Measurements from ENCODE around the gene GLRX.

The GLRX gene

GRCh38 chr5:95859661-95860060 lies 37.1 kb upstream of the GLRX start:
- H3K4me3 ChIP-seq (ENCODE audit: low read depth, low read length), result no peak overlapping the region
- TF ChIP-seq CTCF (IDR thresholded peaks at IDR 0.05; ENCODE audit: control insufficient read depth, extremely low read depth, insufficient read depth), result no peak
- no peak for DNase-seq (ENCODE audit: low read depth)

GRCh38 chr5:95858661-95859595 lies 36.4 kb upstream of the GLRX start:
- peak; percentile 48 for DNase-seq (ENCODE audit: low read depth)
- H3K4me3 ChIP-seq (ENCODE audit: low read depth, low read length), result no peak overlapping the region
- peak; percentile 95 for TF ChIP-seq CTCF (IDR thresholded peaks at IDR 0.05; ENCODE audit: control insufficient read depth, extremely low read depth, insufficient read depth)

GRCh38 chr5:95858023-95858461 lies 35.5 kb upstream of the GLRX start:
- TF ChIP-seq CTCF (IDR thresholded peaks at IDR 0.05; ENCODE audit: control insufficient read depth, extremely low read depth, insufficient read depth), result no peak
- H3K4me3 ChIP-seq (ENCODE audit: low read depth, low read length), result no peak overlapping the region
- no peak for DNase-seq (ENCODE audit: low read depth)

GRCh38 chr5:95857185-95857945 lies 34.8 kb upstream of the GLRX start:
- no peak overlapping the region for H3K4me3 ChIP-seq (ENCODE audit: low read depth, low read length)
- TF ChIP-seq CTCF (IDR thresholded peaks at IDR 0.05; ENCODE audit: control insufficient read depth, extremely low read depth, insufficient read depth), result no peak
- DNase-seq (ENCODE audit: low read depth), result peak; percentile 77

GRCh38 chr5:95856501-95856981 lies 34.0 kb upstream of the GLRX start:
- TF ChIP-seq CTCF (IDR thresholded peaks at IDR 0.05; ENCODE audit: control insufficient read depth, extremely low read depth, insufficient read depth), result no peak
- H3K4me3 ChIP-seq (ENCODE audit: low read depth, low read length), result no peak overlapping the region
- no peak for DNase-seq (ENCODE audit: low read depth)

- TF ChIP-seq CTCF (IDR thresholded peaks at IDR 0.05; ENCODE audit: control insufficient read depth, extremely low read depth, insufficient read depth), result no peak
- no peak overlapping the region for H3K4me3 ChIP-seq (ENCODE audit: low read depth, low read length)
- DNase-seq (ENCODE audit: low read depth), result no peak
Measured at GRCh38 chr5:95853490-95853889, 31.0 kb upstream of the GLRX start.

Measured in LNCaP clone FGC (cell line).